ENCODE measurements around the gene RIPK3.

DNA sequence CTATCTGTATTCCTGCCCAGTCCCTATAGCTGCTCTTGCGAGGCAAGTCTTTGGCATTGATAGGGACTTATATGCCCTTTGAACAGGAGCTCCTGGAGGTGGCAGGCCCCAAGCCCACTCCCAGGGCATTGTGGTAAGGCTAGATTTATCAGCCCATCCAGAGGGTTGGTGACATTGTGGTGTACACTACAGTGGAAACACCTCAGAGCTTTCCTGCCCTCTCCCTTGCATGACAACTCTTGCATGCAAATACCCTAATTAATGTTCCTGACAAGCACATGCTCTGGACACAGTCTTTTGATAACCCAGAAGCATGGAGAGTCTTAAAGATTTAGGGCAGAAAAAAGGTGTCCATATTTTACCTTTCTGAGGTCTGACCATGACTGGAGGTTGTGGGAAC is 815 bp upstream of the RIPK3 start:
- TF ChIP-seq ESRRA (IDR thresholded peaks at IDR 0.05; ENCODE audit: borderline replicate concordance, low read length) (no peak), BHLHE40 (IDR thresholded peaks at IDR 0.05; ENCODE audit: low read depth, low read length) (no peak), CHD4 (IDR thresholded peaks at IDR 0.05; ENCODE audit: borderline replicate concordance) (no peak), MAZ (IDR thresholded peaks at IDR 0.05; ENCODE audit: borderline replicate concordance, low read depth, low read length) (no peak), RCOR1 (IDR thresholded peaks at IDR 0.05; ENCODE audit: low read depth, low read length) (no peak)
- TF ChIP-seq, protein P1, sequence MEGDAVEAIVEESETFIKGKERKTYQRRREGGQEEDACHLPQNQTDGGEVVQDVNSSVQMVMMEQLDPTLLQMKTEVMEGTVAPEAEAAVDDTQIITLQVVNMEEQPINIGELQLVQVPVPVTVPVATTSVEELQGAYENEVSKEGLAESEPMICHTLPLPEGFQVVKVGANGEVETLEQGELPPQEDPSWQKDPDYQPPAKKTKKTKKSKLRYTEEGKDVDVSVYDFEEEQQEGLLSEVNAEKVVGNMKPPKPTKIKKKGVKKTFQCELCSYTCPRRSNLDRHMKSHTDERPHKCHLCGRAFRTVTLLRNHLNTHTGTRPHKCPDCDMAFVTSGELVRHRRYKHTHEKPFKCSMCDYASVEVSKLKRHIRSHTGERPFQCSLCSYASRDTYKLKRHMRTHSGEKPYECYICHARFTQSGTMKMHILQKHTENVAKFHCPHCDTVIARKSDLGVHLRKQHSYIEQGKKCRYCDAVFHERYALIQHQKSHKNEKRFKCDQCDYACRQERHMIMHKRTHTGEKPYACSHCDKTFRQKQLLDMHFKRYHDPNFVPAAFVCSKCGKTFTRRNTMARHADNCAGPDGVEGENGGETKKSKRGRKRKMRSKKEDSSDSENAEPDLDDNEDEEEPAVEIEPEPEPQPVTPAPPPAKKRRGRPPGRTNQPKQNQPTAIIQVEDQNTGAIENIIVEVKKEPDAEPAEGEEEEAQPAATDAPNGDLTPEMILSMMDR (IDR thresholded peaks at IDR 0.05): no peak
